ENCODE results near the gene PGF.
"Not testable (repeated sequence)": the region's sequence is repeated elsewhere in the genome, so short reads cannot be mapped to it uniquely, and the experiment has no call there.

Gene PGF

DNA sequence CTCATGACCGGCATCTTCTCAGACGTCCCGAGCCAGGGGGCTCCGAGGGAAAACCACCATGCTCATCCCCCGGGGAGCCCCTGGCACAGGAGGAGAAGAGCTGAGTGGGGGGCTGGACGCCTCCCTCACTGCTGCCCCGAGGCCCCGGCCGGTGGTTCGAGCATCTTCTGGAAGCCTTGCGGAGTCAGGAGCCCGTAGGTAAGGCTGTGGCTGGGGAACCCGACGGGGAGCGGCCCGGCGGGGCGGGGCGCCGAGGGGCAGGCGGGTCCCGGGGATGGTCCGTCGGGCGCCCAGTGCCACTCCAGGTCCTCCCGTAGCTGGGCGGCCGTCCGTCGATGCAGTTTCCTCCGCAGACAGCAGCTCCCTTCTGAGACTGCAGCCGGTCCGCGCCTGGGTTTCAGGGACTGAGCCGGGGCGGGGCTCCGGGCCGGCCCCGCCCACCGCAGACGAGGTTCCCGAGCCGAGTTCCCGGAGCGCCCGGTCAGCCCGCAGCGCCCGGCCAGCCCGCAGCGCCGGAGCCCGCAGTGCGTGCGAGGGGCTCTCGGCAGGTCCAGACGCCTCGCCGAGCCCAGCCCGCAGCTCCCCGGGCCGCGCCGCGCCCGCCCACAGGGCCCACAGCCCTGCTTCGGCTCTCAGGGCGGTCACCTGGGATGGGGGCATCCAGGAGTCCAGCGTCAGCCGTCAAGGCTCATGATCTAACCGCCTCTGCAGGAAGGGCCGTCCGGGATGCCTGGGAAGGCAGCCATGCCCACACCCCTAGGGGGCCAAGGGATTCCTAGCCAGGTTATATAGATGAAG lies at the start of gene PGF:
Gene PGF (minus strand): TSS at position 369 of the 798 bp plus-strand sequence. CDS start 355 bp downstream, at position 14.
- no peak for DNase-seq

DNA sequence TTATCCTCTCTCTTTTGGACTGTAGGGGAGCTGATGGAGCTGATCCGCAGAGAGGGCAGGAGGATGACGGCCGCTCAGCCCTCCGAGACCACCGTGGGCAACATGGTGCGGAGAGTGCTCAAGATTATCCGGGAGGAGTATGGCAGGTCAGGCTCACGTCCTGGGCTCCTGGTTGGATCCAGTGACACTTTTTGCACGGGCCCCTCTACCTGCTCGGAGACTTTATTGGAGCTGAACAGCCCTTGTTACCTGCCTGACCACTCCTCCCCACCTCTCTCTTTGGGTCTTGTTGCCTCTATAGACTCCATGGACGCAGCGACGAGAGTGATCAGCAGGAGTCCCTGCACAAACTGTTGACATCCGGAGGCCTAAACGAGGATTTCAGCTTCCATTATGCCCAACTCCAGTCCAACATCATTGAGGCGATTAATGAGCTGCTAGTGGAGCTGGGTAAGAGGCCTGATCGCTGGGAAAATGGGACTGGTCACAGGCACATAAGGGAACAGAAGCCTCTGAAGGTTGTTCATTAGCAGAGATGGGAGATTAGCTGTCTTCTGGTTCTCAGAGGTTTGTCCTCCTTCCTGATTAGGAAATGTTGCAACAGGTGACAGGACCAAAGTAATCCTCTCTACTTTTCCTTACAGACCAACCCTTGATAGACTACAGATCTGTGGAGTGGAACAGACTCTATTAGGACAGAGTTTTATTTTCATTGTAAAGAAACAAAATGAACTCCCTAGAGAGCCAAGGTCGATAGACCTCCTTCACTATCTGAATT lies 48.0 kb upstream of the PGF start:
- no peak for DNase-seq

DNA sequence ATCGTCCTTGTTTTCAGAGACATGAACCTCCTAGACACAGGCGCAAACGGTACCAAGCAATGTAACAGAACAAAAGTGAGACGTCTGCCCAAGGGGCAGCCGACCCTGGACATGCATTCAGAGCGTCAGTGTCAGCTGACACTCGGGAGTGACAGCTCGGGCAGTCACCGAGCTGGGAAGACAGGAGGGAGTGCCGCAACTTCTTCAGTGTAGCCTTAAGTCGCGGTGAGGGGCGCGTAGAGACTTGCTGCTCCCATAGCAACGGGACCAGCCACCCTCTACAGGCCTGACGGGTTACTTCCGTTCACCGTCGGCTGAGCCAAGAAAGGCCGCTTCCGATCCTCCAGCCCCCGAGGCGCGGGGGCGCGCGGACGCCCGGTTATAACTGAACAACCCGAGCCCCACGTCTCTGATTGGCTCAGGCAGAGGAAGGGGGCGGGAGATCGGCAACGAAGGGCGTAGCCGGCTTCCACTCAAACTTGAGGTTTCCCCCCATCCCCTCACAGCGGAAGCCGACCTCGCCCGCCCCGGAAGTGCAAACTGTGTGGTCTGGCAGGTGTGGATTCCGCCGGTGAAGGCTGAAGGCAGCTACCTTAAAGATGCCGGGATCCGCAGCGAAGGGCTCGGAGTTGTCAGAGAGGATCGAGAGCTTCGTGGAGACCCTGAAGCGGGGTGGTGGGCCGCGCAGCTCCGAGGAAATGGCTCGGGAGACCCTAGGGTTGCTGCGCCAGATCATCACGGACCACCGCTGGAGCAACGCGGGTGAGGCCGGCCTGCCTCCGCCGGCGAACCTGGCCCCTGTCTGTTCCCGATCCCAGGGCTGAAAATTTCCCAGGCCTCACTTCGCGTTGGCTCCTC lies 47.2 kb upstream of the PGF start, which contains the start of gene EIF2B2:
Gene EIF2B2 (plus strand): TSS at position 530 of the 858 bp plus-strand sequence. CDS start 70 bp downstream, at position 600.
- DNase-seq = peak; percentile 94

DNA sequence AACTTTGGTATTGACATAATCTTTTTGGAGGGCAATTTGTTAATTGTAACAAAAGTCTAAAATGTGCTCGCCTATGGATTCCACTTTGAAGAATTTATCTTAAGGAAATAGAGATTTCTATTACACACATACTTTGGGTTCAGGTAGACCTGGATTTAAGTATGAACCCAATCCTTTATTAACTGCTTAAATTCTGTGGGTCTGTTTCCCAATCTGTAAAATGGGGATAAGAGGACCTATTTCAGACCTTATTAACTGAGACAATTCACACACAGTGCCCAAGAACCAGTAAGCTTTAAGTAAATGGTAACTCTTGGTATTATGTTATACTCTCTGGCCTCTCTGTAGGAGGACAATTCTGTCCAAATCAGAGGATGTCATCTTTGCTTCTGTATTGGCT lies 46.5 kb upstream of the PGF start:
- no peak for DNase-seq

DNA sequence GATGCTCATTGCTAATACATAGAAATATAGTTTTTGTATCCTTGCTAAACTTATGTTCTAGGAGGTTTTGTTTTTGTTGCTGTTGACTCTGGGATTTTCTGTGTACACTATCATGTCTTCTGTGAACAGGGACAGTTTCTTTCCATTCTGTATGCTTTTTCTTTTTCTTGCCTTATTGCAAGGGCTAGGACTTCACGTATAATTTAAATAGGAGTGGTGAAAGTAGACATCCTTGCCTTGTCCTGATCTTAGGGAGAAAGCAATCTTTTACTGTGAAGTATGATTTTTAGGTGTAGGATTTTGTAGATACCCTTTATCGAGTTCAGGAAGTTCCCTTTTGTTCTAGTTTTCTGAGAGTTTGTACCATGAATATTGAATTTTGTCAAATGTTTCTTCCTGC lies 45.9 kb upstream of the PGF start:
- no peak for DNase-seq

DNA sequence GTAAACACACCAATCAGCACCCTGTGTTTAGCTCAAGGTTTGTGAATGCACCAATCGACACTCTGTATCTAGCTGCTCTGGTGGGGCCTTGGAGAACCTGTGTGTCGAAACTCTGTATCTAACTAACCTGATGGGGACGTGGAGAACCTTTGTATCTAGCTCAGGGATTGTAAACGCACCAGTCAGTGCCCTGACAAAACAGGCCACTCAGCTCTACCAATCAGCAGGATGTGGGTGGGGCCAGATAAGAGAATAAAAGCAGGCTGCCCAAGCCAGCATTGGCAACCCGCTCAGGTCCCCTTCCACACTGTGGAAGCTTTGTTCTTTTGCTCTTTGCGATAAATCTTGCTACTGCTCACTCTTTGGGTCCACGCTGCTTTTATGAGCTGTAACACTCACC lies 40.4 kb upstream of the PGF start:
- not testable (repeated sequence) for DNase-seq

DNA sequence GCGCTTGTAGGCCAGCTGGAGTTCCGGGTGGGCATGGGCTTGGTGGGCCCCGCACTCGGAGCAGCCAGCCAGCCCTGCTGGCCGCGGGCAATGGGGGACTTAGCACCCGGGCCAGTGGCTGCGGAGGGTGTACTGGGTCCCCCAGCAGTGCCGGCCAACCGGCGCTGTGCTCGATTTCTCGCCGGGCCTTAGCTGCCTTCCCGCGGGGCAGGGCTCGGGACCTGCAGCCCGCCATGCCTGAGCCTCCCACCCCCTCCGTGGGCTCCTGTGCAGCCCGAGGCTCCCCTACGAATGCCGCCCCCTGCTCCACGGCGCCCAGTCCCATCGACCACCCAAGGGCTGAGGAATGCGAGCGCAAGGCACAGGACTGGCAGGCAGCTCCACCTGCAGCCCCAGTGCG lies 38.8 kb upstream of the PGF start:
- not testable (repeated sequence) for DNase-seq

DNA sequence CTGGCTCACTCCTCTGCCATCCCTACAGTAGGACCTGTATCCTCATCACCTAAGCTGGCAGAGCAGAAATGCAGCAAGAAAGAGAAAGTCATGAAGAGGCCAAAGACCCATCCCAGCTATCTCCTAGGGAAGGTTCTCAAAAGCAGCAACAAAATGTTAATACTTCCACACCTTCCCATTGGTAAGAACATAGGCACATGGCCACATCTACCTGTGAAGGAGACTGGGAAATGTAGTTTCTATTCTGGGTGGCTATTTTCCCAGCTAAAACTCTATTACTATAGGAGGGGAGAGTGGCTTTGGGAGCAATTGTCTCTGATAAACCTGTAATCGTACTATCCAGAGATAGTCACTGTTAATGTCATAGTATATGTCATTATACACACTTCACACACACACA lies 33.6 kb upstream of the PGF start:
- DNase-seq = no peak

DNA sequence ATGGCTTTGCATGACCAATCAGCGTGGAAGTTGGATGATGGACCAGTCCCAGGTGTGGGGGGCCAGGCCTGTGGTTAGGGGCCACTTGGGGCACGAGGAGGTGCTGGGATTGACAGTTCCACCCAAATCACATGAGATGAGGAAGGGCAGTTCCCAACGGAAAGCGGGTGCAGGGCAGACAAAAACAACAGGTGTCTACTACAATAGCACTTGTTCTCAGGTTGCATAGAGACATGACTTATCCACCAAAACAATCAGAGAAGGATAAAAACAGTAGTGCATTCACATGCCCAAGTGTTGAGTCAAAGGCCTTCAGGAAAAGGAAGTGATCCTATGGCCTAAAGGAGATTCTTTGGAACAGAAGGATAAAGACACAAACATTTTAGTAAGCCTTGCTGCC lies 32.7 kb upstream of the PGF start:
- DNase-seq = no peak

DNA sequence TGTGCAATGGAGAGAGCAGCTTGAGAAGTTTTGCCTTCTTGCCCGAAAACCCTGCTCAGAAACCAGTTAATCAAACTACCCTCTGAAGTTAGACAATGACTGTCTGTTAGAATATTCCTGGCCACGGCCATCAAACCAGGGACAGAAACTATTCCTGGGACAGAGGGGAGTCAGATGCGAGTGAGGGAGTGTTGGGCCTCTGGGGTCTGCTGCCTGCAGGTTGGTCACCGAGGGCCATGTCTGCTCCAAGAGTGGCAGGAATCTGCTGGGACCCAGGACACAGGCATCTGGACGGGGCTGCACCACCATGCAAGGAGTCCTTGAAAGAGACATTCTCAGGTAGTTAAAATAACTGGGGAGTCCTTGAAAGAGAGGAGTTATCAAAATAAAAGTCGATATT lies 30.4 kb upstream of the PGF start:
- DNase-seq = no peak

DNA sequence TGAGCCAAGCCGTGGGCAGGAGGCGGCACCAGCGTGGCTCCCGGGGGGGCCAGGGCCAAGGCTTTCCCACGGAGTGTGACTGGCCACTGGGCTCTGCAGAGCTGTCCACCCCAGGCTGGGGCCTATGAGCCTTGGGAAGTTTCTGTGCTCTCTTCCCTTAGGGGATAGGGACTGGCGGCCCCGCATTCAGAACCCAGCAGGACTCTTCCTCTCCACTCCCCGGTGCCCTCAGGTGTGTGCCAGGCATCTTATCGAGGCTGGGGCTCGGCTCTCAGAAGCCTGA lies 29.6 kb upstream of the PGF start:
- DNase-seq = no peak

DNA sequence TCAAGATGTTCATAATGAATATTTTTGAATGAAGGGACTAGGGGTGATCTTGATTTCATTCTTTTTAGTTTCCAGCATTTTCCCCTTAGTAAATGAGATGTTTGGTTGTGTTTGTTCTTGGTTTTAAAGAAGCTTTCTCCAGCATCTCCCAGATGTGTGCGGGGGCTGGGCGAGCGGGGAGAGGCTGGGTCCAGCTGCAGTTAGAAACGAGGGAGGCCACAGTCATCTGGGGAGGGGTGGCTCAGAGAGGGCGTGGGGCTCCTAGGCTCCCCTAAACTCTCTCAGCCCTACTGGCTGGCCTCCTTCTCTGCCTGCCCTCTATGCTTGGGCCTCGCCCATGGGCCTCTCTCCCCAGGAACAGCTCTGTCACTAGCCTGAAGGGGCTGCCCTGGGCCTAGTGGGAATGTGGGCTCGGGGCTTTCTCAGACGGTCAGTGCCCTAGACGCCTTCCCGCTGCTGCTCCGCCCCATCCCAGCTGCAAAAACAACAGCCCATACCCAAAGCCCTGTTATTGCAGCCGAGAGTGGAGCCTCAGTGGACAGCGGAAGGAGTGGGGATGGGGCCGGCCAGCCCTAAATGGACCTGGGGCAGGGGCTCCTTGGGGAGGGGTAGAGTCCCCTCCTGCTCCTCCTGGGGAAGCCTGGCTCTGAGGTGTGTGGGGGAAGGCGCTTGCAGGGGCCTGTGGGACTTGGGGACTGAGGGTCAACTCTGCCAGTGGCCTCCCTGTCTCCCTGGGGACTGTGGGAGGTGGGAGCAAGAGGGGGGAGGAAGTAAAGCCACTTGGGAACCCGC lies 29.0 kb upstream of the PGF start:
- DNase-seq = no peak

DNA sequence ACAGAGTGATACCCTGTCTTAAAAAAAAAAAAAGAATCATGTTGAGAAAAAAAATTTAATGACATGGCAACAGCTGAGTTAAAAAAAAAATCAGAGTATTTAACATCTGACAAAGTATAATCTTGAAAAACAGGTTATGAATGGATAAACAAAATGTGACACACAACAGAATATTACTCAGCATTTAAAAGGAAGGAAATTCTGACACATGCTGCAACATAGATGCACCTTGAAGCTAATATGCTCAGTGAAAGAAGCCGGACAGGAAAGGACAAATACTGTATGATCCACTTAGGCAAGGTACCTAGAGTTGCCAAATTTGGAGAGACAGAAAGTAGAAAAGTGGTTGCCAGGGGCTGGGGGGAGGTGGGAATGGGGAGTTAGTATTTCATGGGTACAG lies 27.9 kb upstream of the PGF start:
- no peak for DNase-seq

DNA sequence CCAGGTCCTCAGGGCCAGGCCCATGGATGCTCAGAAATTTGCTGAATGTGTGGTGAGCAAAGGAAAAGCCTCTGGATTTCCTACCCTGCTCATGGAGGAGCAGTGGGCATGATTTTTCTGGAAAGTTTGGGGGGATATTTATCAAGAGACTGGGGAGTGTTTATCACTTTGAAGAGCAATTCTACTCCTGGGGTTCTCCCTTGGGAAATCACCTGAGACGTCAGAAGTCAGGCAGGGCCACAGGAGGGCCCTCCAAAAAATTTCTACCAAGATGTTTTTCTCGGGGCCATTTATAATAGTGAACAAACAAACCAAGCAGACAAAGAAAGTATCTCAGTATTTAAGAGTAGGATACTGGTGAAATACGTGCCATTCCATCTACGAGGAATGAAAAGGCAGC lies 27.3 kb upstream of the PGF start:
- no peak for DNase-seq

DNA sequence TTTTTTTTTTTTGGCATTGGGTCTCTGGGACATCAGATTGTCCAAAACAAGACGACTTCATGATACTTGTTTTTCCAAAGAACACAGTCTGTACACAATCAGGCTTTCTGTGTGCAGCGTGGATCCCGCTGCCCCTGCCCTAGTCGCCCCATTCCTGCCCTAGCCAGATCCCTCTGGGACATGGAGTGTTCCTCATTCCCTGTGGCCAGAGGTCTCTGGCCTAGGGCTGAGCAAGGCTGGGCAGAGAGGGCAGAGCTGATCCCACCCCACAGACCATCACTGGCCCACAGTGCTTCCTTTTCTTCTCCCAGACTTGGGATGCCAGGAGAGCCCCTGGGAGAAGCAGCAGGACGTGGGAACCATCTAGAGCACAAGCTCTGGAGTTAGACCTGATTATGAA lies 26.4 kb upstream of the PGF start:
- no peak for DNase-seq

DNA sequence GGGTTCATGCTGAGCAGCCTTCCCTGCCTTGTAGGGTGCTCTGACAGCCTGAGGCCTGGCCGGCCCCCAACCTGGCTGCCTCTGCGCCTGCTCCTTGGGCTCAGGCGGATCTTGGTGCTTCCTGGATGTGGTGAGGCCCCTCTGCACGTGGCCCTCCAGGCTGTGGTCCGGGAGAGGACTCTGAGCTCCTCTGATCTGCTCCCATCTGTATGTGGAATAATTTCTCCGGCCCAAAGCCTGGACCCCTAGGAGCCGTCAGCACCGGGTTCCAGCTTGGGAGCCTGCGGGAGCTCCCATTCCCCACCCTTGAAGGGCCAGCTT lies 26.0 kb upstream of the PGF start:
- no peak for DNase-seq

DNA sequence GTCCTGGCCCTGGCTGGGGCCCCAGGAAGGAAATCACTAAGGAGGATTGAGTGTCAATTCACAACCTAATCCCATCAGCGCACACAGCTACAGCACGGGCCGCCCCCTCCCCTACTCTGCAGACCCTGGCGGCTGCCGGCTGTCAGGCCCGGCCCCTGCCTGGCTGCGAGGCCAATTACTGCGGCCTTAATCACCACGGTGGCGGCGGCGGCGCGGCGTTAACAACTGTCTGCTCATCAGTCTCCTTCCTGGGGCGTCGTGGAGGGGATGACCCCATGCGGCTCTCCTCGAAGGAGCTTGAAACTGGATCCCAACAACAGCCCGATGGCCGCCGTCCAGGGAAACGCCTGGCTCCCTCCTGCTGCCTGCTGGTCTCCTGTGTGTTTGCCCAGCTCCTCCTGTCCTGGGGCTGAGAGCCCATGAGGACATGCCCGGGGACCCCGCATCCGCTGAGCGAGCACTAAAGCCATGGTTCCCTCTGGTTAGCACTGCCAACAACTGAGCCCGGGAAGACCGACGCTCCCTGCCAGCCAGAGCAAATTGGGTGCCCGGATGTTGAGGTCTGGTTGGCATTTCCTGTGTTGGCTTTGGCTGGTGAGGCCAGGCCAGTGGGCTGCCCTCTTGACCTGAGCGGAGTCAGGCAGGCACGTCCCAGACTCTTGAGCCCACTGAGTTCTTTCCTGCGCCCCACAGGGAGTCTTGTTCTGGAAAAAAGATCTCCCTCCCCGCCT lies 25.5 kb upstream of the PGF start:
- DNase-seq = no peak

DNA sequence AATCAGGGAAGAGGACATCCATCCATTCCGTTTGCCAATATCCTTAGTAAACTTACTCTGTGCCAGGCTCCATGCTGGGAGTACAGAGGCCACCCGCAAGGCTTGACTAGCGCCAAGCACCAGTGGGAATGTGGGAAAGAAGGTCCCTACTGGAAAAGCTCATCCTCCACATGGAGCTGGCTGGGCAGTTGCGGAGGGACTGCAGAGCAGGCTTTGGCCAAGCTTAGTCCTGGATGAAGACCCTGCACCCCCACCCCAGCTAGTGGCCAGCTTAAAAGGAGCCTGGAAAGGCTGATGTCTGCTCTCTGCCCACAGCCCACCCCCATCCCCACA lies 25.0 kb upstream of the PGF start:
- DNase-seq = no peak

DNA sequence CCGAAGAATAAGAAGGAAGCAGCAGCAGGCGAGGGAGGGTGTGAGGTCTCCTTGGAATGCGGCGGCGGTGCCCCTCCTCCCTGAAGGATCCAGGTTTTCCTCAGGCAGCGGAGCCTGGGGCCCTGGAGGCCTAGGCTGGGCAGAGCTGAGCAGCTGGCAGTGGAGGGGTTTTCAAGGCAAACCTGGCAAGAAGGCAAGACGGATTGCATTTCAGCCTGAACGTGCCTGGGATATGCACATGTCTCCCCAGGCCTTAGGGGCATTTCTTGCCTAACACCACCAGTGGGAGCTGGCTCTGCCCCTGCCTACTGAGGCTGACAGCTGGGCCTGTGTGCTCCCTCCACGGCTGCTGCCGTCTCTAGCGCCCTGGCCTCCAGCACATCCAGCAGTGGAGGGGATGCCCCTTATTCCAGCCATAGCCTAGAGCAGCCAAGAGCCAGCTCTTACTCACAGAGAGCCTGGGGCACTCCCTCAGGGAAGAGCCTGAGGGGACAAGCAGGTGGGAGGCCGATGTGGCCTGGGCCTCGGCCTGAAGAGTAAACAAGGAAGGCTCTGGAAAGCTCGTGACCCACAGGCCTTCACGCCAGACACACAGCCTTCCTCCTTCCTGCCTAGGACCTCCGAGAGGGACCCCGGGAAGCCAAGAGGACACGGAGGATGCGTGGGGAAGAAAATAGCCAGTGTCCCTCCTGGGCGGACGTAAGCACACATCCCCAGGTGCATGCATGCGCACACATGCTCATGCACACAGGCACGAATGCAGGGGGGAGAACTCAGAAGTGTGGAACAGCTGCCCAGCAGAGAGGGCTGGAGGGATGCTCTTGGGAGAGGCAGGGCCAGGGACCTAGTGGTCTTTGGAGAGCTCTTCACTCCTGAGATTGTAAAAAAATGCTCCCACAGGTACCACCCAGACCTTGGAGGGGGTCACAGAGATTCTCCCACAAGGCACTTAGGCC lies 24.3 kb upstream of the PGF start:
- no peak for DNase-seq

DNA sequence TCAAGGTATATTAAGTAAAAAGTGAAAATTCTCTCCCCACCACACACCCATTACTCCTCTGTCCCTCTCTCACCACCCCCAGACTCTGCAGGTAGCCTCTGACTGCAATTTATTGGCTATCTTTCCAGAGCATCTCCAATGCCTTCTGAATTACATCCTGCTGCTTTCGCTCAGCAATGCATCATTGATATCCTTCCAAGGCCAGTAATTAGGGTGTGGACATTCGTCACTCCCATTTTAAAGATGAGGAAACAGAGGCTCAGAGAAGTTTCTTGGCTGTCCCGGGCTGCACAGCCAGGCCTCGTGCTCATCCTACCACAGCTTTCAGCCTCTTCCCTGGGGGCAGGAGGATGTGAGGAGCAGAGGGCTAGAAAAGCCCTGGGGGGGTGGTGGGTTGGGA lies 23.6 kb upstream of the PGF start:
- DNase-seq = no peak

DNA sequence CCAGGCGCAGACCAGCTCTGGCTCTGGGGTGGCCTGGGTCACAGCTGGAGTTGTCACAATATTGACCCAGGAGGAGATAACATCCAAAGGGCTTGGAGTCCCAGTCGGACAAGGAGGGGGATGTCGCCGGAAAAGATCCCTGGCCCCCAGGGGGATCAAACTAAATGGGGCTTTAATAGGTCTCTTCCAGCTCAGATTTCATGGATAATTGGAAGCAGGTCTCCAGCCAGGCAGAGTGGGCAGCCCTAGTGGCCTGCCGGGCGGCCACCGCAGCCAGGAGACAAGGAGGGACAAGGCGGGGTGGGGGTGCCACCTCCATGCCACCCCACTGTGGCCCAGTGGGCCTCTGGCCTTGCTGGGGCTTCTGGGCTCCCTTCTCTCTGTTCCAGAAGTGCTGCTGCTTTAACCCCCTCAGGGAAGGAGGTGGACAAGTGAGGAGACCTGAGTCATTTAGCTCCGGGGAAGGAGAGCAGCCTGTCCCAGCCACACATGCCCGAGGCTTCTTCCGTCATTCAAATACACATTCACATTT lies 23.1 kb upstream of the PGF start:
- DNase-seq = no peak

All from amniotic stem cell (primary cell).